ENCODE measurements around the gene CHKB. TPM values are rescaled to one million over a fixed set of nuclear protein-coding genes. Genes with fewer than 3 reads are reported as not detected.

The CHKB gene
- total and polyA plus RNA-seq, 10 of the 15 experiments (the other 5 are each of a cell fraction or from before 2014, with no cell fraction given) = 10.0 to 93.9 (median 57.0) TPM

DNA sequence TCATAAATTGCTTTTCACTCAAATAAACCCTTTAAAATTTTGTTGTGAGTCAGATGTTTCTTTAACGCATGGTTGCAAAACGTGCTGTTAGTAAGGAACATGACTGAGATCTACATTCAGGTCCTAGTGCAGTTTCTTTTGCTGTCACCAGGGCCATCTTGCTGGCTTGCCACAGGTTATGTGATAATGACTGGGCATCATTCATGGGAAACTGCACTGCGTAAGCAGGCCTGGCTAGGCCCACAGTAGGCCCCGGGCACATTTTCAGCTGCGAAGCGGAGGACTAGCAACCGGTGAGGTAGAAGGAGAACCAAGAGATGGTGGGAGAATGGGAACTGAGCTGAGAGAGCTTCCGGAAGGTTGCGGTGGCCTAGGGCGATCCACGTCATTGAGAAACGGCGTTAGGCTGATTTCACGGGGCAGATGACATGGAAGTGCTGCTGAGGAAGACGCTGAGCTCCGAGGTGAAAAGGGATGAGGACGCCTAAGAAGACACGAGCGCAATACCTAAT lies 40.2 kb downstream of the CHKB start (continued):
- TF ChIP-seq SP1 (IDR thresholded peaks at IDR 0.05; ENCODE audit: low read depth, low read length) (peak; percentile 7), CEBPB (IDR thresholded peaks at IDR 0.05; ENCODE audit: borderline replicate concordance in 1 of 2, low read depth in 2 of 2, low read length in 2 of 2) (no peak), MXI1 (IDR thresholded peaks at IDR 0.05; ENCODE audit: low read depth, low read length) (no peak), BCL11A (IDR thresholded peaks at IDR 0.05; ENCODE audit: low read depth, low read length) (peak; percentile 52; the same call in 1 of the 2 replicates), SRF (IDR thresholded peaks at IDR 0.05; ENCODE audit: low read depth in 2 of 2, low read length in 2 of 2) (no peak), TCF3 (IDR thresholded peaks at IDR 0.05; ENCODE audit: borderline replicate concordance, insufficient read depth, low read depth, low read length) (peak; percentile 72; the same call in 1 of the 2 replicates), IKZF1 (conservative IDR thresholded peaks at IDR 0.05) (peak; percentile 89), NR2F1 (conservative IDR thresholded peaks at IDR 0.05) (peak; percentile 55; the same call in 1 of the 2 replicates), SREBF1 (IDR thresholded peaks at IDR 0.05; ENCODE audit: low read length) (no peak), RFX5 (IDR thresholded peaks at IDR 0.05; ENCODE audit: low read depth, low read length) (peak; percentile 71; the same call in 1 of the 2 replicates), CBFB (IDR thresholded peaks at IDR 0.05; ENCODE audit: low read depth) (no peak; the same call in 1 of the 2 replicates), MTA2 (IDR thresholded peaks at IDR 0.05; ENCODE audit: low read depth) (peak; percentile 81), BHLHE40 (IDR thresholded peaks at IDR 0.05; ENCODE audit: borderline replicate concordance in 1 of 2, low read depth in 2 of 2, low read length in 1 of 2) (peak; percentile 93 to 94), ZNF384 (IDR thresholded peaks at IDR 0.05; ENCODE audit: borderline replicate concordance, low read depth, low read length) (no peak), SREBF2 (IDR thresholded peaks at IDR 0.05; ENCODE audit: low read length) (no peak), HCFC1 (IDR thresholded peaks at IDR 0.05; ENCODE audit: low read length) (0 out of 2 replicates have a peak, but pooled peaks have one; percentile 19), ZBTB33 (IDR thresholded peaks at IDR 0.05) (no peak), MEF2B (IDR thresholded peaks at IDR 0.05; ENCODE audit: partially characterized antibody, poor library complexity, severe bottlenecking) (peak; percentile 71), TCF12 (IDR thresholded peaks at IDR 0.05; ENCODE audit: low read depth, low read length) (peak; percentile 66), TCF7 (IDR thresholded peaks at IDR 0.05; ENCODE audit: borderline replicate concordance) (no peak), MYB (IDR thresholded peaks at IDR 0.05; ENCODE audit: borderline replicate concordance, low read depth, low read length) (no peak), YBX1 (IDR thresholded peaks at IDR 0.05) (no peak), ZNF217 (IDR thresholded peaks at IDR 0.05) (no peak), ESRRA (IDR thresholded peaks at IDR 0.05; ENCODE audit: low read length) (no peak), NFYB (IDR thresholded peaks at IDR 0.05; ENCODE audit: insufficient read depth, low read depth, low read length) (no peak), ZZZ3 (IDR thresholded peaks at IDR 0.05; ENCODE audit: control insufficient read depth, insufficient read length, low read depth) (no peak), PML (IDR thresholded peaks at IDR 0.05; ENCODE audit: low read length) (no peak), ATF2 (IDR thresholded peaks at IDR 0.05; ENCODE audit: low read length) (no peak)
- TF ChIP-seq, protein P1, sequence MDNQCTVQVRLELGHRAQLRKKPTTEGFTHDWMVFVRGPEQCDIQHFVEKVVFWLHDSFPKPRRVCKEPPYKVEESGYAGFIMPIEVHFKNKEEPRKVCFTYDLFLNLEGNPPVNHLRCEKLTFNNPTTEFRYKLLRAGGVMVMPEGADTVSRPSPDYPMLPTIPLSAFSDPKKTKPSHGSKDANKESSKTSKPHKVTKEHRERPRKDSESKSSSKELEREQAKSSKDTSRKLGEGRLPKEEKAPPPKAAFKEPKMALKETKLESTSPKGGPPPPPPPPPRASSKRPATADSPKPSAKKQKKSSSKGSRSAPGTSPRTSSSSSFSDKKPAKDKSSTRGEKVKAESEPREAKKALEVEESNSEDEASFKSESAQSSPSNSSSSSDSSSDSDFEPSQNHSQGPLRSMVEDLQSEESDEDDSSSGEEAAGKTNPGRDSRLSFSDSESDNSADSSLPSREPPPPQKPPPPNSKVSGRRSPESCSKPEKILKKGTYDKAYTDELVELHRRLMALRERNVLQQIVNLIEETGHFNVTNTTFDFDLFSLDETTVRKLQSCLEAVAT (IDR thresholded peaks at IDR 0.05) = peak; percentile 66

All from GM12878 (cell line).